Stimulated activated naive CD4-positive, alpha-beta T cell (primary cell): Measurements from ENCODE around the gene TTC9C.
"Not testable (repeated sequence)": the region's sequence is repeated elsewhere in the genome, so short reads cannot be mapped to it uniquely, and the experiment has no call there.

Source experiments
- DNase-seq, 6 experiments: peaks; one replicate each; lab custom pipeline; 2025; lab: John Stamatoyannopoulos, UW

TTC9C gene

DNA sequence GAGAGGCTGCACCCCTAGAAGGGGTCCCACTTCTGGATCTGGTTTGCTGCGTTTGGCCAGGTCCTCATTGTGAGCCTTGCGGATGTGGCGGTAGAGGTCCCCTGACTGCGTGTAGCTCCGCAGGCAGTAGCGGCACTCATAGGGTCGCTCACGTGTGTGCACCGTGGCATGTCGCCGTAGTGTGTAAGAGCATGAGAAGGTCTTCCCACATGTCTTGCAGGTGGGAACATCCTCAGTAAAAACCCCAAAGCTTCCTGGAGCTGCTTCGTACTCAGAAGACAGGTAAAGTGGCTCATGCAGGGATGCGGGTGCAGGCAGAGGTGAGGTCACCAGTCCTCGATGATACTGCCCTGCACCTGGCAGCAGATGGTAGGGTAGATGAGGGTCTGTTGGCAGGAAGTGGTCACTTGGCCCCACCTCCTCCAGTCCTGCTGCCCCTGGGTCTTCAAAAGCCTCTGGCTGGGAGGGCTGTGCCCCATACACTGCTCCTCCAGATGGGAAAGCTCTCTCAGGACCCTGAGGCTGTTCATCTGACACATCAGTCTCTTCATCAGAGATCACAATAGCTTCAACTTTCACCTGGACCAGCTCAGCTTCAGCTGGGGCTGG lies 24.0 kb downstream of the TTC9C start:
- no peak for DNase-seq

GRCh38 chr11:62752994-62753735 lies 24.9 kb downstream of the TTC9C start:
- no peak for DNase-seq

GRCh38 chr11:62753736-62754603 lies 25.7 kb downstream of the TTC9C start, which contains the start of gene ZBTB3:
ZBTB3 (minus strand) TSS chr11:62754160; CDS start chr11:62753664, 496 bp downstream.
- peak; percentile 94 to 100 (median 98) for DNase-seq

DNA sequence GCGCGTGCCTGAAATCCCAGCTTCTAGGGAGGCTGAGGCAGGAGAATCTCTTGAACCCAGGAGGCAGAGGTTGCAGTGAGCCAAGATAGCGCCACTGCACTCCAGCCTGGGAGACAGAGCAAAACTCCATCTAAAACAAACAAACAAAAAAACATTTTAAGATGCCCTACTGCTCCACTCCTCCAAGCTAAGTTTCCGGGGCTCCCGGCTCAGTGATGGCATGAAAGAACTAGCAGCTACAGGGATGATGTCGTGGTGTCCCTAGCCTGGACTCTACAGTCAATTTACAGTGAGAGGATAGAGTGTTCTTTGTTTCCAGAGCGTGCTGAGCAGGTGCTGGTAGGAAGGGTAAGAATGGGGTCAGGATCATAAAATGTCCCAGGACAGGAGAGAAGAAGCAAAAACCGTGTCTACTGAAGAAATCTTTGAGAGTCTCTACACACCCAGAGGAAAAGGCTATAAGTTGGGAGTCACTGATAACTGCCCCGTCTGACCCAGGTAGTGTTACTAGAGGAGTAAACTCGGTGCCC lies 26.9 kb downstream of the TTC9C start:
- DNase-seq, result no peak

GRCh38 chr11:62757846-62758788 lies 29.8 kb downstream of the TTC9C start:
- DNase-seq, result no peak

DNA sequence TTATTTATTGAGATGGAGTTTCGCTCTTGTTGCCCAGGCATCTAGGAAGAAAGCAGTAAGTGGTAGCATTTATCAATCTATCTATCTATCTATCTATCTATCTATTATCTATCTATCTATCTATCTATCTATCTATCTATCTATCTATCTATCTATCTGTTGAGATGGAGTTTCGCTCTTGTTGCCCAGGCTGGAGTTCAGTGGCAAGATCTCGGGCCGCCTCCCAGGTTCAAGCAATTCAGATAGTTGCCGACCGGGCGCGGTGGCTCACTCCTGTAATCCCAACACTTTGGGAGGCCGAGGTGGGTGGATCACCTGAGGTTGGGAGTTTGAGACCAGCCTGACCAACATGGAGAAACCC lies 32.6 kb downstream of the TTC9C start:
- not testable (repeated sequence) for DNase-seq

GRCh38 chr11:62770778-62771143 lies 42.5 kb downstream of the TTC9C start:
- peak in 1 of 6 experiments; percentile 42 for DNase-seq

DNA sequence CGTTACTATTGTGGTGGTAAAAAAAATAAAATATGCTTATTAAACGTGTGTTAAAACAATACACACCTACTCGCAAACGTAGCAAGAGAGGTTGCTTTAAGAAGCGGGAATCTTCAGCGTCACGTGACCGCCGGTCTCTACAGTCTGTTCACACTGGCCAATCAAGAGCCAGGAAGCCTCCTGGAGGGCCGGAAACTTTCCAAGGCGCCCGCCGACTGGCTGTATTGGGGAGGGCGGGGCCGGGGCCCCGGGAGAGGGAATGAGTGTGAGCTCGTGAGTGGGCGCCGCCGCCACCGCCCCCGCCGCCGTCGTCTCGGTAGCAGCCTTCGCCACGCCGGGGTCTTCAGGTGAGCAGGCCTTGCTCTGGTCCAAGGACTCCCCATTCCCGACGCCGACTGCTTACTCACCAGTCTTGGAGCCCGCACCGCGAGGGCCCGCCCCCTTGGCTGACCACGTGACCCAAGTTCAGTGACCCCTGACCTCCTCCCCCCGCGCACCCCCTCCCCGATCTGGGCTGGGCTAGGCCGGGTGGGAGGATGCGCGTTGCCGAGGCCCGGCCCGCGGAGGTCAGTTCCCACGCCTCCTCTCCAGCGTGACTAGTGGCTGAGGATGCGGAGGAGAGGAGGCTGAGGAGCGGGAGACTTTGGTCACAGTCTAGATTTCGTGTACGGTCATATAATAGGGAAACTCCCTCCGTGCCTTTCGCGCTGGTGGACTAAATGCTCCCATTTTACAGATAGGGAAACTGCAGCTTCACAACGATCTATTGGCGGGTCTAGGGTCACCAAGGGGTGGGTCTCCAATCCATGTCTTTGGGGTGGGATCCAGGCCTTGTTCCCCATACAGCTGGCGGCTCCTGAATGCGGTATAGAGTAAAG lies 43.1 kb downstream of the TTC9C start, which contains the start of gene TAF6L:
TSS of gene TAF6L (plus strand) at position 253 of the 878 bp plus-strand sequence. CDS start 4,388 bp downstream, outside the sequence.
- peak; percentile 81 to 92 (median 84) for DNase-seq

GRCh38 chr11:62774407-62774806 lies 46.1 kb downstream of the TTC9C start:
- no peak for DNase-seq

DNA sequence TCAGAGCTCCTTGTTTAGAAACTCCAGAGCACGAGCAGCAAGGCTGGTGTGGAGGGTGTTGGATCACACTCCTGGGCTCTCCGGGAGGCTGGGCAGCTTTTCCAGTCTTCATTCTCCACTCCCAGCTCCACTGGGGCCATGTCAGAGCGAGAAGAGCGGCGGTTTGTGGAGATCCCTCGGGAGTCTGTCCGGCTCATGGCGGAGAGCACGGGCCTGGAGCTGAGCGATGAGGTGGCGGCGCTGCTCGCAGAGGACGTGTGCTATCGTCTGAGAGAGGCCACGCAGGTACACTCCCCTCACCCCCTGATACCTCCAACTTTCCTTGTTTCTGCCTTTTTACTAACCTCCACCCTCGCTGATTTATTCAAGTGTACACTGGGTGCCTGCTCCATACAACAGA lies 47.4 kb downstream of the TTC9C start:
- DNase-seq, result no peak

DNA sequence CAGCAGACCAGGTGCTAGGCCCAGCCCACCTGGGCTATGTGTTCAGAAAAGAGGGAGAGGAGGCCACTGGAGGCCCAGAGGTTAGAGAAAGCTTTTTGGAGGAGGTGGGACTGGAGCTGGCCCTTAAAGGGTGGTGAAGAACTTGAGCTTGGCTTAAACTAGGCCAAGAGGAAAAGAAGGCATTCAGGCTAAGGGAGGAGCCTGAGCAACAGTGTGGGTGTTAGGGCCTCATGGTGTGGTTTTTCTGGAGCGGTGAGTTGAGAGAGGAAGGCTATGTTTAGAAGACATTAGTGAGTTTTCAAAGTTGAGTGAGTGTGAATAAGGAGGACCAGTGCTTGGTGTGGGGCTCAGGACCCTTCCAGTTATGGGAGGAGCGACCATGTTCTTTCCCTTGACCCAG lies 49.1 kb downstream of the TTC9C start:
- DNase-seq, result no peak

DNA sequence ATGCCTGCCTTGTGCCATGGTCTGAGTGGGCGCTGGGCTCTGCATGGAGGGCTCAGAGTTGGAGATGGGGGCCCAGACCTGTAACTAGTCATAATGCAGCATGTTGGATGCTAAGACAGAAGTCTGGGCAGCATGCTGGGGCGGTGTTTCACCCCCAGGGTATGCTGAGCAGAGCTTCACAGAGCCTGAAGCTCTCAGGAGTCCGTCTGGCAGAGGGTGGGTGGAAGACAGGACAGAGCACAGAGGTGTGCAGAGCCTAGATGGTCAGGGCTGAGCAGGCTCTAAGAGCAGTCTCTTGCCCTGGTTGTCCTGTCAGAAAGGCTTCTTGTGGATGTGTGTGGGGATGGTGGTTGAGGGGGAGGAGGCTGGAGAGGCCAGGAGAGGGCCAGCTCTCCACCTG lies 50.2 kb downstream of the TTC9C start:
- no peak for DNase-seq

- no peak for DNase-seq
Observed at GRCh38 chr11:62782753-62783152, 54.5 kb downstream of the TTC9C start.

DNA sequence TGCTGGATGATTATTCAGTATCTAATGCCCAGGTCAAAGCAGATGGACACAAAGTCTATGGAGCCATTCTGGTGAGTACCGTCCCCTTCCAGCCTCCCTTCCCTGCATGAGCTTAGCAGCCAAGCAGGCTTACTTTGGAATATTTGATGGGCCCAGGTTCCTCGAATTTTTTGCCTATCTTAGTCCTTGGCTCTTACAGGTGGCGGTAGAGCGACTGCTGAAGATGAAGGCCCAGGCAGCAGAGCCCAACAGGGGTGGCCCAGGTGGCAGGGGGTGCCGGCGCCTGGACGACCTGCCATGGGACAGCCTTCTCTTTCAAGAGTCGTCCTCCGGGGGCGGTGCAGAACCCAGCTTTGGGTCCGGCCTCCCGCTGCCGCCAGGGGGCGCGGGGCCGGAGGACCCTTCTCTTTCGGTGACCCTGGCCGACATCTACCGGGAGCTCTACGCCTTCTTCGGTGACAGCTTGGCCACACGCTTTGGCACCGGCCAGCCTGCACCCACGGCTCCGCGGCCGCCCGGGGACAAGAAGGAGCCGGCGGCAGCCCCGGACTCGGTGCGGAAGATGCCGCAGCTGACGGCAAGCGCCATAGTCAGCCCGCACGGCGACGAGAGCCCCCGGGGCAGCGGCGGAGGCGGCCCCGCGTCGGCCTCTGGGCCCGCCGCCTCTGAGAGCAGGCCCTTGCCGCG lies 58.2 kb downstream of the TTC9C start:
- DNase-seq, result peak; percentile 65 to 88 (median 76)

DNA sequence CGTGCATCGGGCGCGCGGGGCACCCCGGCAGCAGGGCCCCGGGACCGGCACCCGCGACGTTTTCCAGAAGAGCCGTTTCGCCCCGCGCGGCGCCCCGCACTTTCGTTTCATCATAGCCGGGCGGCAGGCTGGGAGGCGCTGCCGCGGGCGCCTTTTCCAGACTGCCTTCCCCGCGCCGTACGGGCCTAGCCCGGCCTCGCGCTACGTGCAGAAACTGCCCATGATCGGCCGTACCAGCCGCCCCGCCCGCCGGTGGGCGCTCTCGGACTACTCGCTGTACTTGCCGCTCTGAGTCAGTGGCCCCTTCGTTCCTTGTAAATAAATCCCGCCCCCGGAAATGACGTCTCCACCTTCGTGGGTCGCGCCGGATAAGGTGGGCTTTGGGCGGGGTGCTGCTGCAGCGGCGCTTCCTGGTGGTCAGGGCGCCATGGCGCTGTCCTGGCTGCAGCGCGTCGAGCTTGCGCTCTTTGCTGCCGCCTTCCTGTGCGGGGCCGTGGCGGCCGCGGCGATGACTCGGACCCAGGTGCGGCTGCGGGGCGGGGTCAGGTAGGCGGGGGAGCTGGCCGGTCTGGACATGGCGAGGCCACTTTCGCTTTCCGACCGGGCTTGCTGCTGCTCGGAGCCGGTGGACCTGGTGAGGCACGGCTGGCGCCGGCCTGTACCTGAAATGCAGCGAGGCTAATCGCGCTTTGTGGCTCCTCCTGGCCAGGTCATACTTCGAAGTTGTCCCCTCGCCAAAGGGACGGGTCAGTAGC lies 58.9 kb downstream of the TTC9C start, which contains the start of gene TMEM179B:
TSS of gene TMEM179B (plus strand) at position 398 of the 755 bp plus-strand sequence. CDS start at position 428, 30 bp downstream.
- DNase-seq, result peak; percentile 88 to 96 (median 94)
